HepG2 (cell line): ENCODE data around the gene MAN2B2. TPM values are rescaled to one million over a fixed set of nuclear protein-coding genes. Genes with fewer than 3 reads are reported as not detected.
A peak's percentile ranks its signal among the peaks of the same experiment; 100 is the strongest.

ENCODE experiments used
- MIER2 ChIP-seq: IDR thresholded peaks from 2 replicates; pipeline ENCODE4 v1.6.1; 2016; ENCODE audit warnings: missing biosample characterization, missing genetic modification reagents
- SCMH1 ChIP-seq: sonication (generic); formaldehyde crosslinking; IDR thresholded peaks from 2 replicates; pipeline ENCODE4 v1.9.0; 2021; ENCODE audit warnings: missing genetic modification reagents, mild to moderate bottlenecking, borderline replicate concordance
- THYN1 ChIP-seq: sonication (generic); formaldehyde crosslinking; IDR thresholded peaks from 2 replicates; pipeline ENCODE4 v1.8.1; 2023; ENCODE audit warnings: low read depth, mild to moderate bottlenecking, moderate library complexity, missing genetic modification reagents, borderline replicate concordance
- ZNF543 ChIP-seq: sonication (generic); formaldehyde crosslinking; IDR thresholded peaks from 2 replicates; pipeline ENCODE4 v1.4.0; 2020; ENCODE audit warnings: mild to moderate bottlenecking, missing genetic modification reagents
- polyA plus RNA-seq, 8 experiments: library from polyadenylated mRNA; depleted of rRNA in 3 of 8; stranded (reverse) in 7 of 8; unstranded in 1 of 8; fragments of >200 nt; fragmentation: Illumina TruSeq in 4 of 8; extraction: Trizol in 4 of 8; gene quantifications; 2 replicates each; pipeline versions ENCODE4 v1.2.1 to v1.2.3, GENCODE V29; 2011 to 2016; ENCODE audit warnings: low read depth in 4 of 8, missing spikeins in 1 of 8, mixed read lengths in 1 of 8; ENCODE audit not compliant: insufficient read depth in 1 of 8
- total RNA-seq, 5 experiments: library from RNA; depleted of rRNA; stranded (reverse); fragments of >200 nt; fragmentation: Illumina TruSeq; extraction: Trizol; gene quantifications; 2 replicates each; pipeline ENCODE4 v1.2.3, GENCODE V29; 2016; ENCODE audit warnings: low read depth in 1 of 5
- TF ChIP-seq, protein P1 (sequence below): sonication (generic); formaldehyde crosslinking; IDR thresholded peaks from 2 replicates; pipeline ENCODE4 v1.9.0; 2021; ENCODE audit warnings: mild to moderate bottlenecking, missing genetic modification reagents
- TF ChIP-seq, protein P2 (sequence below): sonication (generic); formaldehyde crosslinking; IDR thresholded peaks from 2 replicates; pipeline ENCODE4 v1.5.1; 2020; ENCODE audit warnings: missing genetic modification reagents, mild to moderate bottlenecking, borderline replicate concordance
- TF ChIP-seq, protein P3 (sequence below): sonication (generic); formaldehyde crosslinking; IDR thresholded peaks from 2 replicates; pipeline ENCODE4 v1.4.0; 2020; ENCODE audit warnings: mild to moderate bottlenecking, low read depth, missing genetic modification reagents
- TF ChIP-seq, protein P4 (sequence below): sonication (generic); formaldehyde crosslinking; IDR thresholded peaks from 2 replicates; pipeline ENCODE4 v1.4.0; 2020; ENCODE audit warnings: missing genetic modification reagents, borderline replicate concordance

MAN2B2 gene
- total and polyA plus RNA-seq, 2 of the 13 experiments (the other 11 are each of a cell fraction or from before 2014, with no cell fraction given), result 4.8 to 5.4 TPM

DNA sequence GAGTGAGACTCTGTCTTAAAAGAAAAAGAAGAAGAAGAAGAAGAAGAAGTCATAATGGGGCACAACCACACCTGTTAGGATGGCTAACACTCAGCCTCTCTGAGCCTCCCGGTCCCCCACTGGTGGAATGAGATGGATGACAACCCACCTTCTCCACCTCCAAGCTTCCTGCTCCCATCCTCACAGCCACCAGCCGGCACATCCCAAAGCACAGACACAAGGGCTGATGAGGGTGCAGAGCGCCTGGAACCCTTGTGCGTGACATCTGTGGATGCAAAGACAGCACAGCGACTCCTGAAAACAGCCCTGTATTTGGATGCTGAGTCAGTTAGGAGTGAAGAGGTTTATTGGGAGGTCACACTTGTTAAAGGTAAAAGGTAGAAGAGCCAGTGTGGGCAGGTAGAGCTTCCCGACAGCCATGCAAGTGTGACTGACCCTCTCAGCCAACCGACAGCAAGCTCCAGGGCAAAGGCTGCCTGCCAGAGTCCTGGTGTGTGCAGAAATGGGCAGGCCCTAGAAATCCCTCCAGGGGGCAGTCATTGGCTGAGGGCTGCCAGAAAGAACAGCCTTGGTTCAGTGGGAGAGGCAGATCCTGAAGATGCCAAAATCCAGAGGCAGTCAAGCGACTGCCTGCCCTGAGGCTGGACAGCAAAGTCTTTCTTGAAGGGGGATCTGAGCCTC is 26.6 kb upstream of the MAN2B2 start (continued):
- TF ChIP-seq, protein P1, sequence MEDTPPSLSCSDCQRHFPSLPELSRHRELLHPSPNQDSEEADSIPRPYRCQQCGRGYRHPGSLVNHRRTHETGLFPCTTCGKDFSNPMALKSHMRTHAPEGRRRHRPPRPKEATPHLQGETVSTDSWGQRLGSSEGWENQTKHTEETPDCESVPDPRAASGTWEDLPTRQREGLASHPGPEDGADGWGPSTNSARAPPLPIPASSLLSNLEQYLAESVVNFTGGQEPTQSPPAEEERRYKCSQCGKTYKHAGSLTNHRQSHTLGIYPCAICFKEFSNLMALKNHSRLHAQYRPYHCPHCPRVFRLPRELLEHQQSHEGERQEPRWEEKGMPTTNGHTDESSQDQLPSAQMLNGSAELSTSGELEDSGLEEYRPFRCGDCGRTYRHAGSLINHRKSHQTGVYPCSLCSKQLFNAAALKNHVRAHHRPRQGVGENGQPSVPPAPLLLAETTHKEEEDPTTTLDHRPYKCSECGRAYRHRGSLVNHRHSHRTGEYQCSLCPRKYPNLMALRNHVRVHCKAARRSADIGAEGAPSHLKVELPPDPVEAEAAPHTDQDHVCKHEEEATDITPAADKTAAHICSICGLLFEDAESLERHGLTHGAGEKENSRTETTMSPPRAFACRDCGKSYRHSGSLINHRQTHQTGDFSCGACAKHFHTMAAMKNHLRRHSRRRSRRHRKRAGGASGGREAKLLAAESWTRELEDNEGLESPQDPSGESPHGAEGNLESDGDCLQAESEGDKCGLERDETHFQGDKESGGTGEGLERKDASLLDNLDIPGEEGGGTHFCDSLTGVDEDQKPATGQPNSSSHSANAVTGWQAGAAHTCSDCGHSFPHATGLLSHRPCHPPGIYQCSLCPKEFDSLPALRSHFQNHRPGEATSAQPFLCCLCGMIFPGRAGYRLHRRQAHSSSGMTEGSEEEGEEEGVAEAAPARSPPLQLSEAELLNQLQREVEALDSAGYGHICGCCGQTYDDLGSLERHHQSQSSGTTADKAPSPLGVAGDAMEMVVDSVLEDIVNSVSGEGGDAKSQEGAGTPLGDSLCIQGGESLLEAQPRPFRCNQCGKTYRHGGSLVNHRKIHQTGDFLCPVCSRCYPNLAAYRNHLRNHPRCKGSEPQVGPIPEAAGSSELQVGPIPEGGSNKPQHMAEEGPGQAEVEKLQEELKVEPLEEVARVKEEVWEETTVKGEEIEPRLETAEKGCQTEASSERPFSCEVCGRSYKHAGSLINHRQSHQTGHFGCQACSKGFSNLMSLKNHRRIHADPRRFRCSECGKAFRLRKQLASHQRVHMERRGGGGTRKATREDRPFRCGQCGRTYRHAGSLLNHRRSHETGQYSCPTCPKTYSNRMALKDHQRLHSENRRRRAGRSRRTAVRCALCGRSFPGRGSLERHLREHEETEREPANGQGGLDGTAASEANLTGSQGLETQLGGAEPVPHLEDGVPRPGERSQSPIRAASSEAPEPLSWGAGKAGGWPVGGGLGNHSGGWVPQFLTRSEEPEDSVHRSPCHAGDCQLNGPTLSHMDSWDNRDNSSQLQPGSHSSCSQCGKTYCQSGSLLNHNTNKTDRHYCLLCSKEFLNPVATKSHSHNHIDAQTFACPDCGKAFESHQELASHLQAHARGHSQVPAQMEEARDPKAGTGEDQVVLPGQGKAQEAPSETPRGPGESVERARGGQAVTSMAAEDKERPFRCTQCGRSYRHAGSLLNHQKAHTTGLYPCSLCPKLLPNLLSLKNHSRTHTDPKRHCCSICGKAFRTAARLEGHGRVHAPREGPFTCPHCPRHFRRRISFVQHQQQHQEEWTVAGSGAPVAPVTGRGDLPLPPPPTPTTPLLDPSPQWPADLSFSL (CRISPR knock-in tag), result no peak
- TF ChIP-seq, protein P2, sequence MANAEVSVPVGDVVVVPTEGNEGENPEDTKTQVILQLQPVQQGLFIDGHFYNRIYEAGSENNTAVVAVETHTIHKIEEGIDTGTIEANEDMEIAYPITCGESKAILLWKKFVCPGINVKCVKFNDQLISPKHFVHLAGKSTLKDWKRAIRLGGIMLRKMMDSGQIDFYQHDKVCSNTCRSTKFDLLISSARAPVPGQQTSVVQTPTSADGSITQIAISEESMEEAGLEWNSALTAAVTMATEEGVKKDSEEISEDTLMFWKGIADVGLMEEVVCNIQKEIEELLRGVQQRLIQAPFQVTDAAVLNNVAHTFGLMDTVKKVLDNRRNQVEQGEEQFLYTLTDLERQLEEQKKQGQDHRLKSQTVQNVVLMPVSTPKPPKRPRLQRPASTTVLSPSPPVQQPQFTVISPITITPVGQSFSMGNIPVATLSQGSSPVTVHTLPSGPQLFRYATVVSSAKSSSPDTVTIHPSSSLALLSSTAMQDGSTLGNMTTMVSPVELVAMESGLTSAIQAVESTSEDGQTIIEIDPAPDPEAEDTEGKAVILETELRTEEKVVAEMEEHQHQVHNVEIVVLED (CRISPR knock-in tag), result no peak
- TF ChIP-seq, protein P3, sequence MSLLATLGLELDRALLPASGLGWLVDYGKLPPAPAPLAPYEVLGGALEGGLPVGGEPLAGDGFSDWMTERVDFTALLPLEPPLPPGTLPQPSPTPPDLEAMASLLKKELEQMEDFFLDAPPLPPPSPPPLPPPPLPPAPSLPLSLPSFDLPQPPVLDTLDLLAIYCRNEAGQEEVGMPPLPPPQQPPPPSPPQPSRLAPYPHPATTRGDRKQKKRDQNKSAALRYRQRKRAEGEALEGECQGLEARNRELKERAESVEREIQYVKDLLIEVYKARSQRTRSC (CRISPR knock-in tag), result no peak
- TF ChIP-seq THYN1 (CRISPR knock-in tag) (no peak), MIER2 (CRISPR knock-in tag) (0 out of 2 replicates have a peak, but pooled peaks have one; percentile 28), ZNF543 (CRISPR knock-in tag) (no peak), SCMH1 (CRISPR knock-in tag) (no peak)
- TF ChIP-seq, protein P4, sequence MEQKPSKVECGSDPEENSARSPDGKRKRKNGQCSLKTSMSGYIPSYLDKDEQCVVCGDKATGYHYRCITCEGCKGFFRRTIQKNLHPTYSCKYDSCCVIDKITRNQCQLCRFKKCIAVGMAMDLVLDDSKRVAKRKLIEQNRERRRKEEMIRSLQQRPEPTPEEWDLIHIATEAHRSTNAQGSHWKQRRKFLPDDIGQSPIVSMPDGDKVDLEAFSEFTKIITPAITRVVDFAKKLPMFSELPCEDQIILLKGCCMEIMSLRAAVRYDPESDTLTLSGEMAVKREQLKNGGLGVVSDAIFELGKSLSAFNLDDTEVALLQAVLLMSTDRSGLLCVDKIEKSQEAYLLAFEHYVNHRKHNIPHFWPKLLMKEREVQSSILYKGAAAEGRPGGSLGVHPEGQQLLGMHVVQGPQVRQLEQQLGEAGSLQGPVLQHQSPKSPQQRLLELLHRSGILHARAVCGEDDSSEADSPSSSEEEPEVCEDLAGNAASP (CRISPR knock-in tag), result no peak
- TF ChIP-seq, all 625 proteins: peak for 5
